ENCODE results near the gene DPCD. TPM values are rescaled to one million over a fixed set of nuclear protein-coding genes. Genes with fewer than 3 reads are reported as not detected.

The DPCD gene
- total RNA-seq, 2 donors from 2014 or later: 32.0 to 40.3 TPM

DNA sequence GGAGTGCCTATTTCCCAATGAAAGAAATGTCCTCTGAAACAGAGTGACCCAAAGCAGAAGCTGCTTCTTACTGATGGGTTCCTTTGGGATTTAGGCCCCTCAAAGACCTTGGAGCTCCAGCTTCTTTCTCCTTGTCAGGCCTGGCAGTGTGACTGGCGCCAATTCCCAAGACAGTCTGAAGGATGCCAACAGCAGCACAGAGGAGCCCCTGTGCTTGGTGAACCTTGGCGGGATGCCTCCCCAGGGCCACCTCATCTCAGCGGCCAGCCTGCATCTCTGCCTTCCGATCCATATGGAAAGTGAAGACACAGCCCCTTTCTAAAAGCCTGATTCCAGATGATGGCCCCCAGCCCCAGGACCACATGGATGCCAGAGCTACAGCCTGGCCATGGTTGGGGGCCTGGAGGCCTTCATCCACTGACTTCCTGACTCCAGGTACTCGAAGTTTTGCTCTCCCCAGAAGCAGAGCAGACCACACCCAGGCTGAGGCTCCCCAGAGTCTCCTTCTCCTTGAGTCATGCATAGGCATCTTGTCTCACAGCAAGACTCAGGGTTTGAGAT lies 61.5 kb downstream of the DPCD start:
- Histone ChIP-seq H3K27ac (no peak overlapping the region), H3K9me3 (no peaks in the 10 kb centered on the region), H3K36me3 (peaks cover 12% of the 10 kb centered on the region), H3K4me3 (no peak overlapping the region), H3K27me3 (no peaks in the 10 kb centered on the region), H3K4me1 (peaks cover 0 to 11% of the 10 kb centered on the region in 2 donors)
- no peak for DNase-seq (ENCODE audit: low spot score)
- TF ChIP-seq, protein P1, sequence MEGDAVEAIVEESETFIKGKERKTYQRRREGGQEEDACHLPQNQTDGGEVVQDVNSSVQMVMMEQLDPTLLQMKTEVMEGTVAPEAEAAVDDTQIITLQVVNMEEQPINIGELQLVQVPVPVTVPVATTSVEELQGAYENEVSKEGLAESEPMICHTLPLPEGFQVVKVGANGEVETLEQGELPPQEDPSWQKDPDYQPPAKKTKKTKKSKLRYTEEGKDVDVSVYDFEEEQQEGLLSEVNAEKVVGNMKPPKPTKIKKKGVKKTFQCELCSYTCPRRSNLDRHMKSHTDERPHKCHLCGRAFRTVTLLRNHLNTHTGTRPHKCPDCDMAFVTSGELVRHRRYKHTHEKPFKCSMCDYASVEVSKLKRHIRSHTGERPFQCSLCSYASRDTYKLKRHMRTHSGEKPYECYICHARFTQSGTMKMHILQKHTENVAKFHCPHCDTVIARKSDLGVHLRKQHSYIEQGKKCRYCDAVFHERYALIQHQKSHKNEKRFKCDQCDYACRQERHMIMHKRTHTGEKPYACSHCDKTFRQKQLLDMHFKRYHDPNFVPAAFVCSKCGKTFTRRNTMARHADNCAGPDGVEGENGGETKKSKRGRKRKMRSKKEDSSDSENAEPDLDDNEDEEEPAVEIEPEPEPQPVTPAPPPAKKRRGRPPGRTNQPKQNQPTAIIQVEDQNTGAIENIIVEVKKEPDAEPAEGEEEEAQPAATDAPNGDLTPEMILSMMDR (IDR thresholded peaks at IDR 0.05): no peak

DNA sequence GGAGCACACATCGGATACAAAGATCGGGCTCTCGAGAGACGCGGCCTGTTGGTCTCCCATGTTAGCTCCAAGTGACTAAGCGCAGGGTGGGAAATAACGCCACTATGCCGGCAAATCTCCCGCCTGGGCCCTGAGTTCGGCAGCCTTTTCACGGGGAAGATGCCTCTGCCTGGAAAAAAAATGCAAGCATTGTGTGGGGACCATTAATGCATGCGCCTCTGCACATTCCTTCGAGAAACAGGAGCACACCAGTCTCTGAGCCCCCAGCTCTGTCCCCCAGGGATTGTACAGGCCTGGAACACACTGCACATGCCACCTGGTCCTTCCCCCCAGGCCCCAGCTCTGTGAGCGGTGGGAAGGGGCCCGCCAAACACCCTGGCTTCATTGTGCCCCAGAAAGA lies 62.7 kb downstream of the DPCD start:
- H3K27ac ChIP-seq: no peak overlapping the region
- H3K4me1 ChIP-seq: peaks cover 0 to 8% of the 10 kb centered on the region in 2 donors
- H3K36me3 ChIP-seq: peaks cover 20% of the 10 kb centered on the region
- H3K4me3 ChIP-seq: no peak overlapping the region
- no peaks in the 10 kb centered on the region for H3K9me3 ChIP-seq
- H3K27me3 ChIP-seq: no peaks in the 10 kb centered on the region
- DNase-seq (ENCODE audit: low spot score): no peak
- TF ChIP-seq, protein P1 (IDR thresholded peaks at IDR 0.05): no peak

DNA sequence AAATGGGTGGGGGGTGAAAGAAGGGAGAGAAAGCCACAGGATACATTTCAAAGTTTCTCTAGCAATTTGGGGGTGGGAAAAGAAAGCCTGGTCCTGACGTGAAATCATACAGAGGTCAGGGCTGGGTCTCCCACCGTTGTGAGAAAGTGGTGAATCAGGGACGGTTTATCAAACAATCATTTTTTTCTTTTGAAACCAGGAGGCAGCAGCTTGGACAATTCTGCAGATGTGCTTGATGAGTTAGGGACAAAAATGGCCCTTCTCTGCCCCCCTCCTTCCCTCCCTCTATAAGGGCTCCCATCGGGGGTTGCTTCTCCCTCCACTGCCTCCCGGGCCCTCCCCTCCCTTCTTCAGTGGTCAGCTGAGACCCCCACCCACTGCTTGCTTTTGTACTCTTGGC lies 63.2 kb downstream of the DPCD start:
- Histone ChIP-seq H3K4me3 (no peak overlapping the region), H3K9me3 (no peaks in the 10 kb centered on the region), H3K36me3 (peaks cover 25% of the 10 kb centered on the region), H3K4me1 (peaks cover 0 to 4% of the 10 kb centered on the region in 2 donors), H3K27ac (no peak overlapping the region), H3K27me3 (no peaks in the 10 kb centered on the region)
- TF ChIP-seq, protein P1 (IDR thresholded peaks at IDR 0.05): no peak
- DNase-seq (ENCODE audit: low spot score): no peak

DNA sequence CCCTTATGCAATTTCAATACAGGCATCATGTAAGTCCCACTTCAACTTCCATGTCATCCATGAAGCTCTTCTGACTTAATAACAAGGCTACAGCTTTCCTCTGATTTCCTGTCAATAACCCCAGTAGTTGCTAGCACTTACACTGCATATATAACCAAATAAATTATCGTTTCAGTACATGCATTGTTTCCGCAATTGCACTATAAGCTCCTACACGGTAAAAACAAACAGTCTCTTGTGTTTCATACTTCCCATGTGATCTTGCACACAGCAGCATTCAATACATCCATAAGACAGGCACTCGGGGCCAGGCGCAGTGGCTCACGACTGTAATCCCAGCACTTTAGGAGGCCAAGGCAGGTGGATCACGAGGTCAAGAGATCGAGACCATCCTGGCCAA lies 65.4 kb downstream of the DPCD start:
- TF ChIP-seq, protein P1 (IDR thresholded peaks at IDR 0.05): no peak
- no peaks in the 10 kb centered on the region for H3K9me3 ChIP-seq
- no peak overlapping the region for H3K27ac ChIP-seq
- no peak for DNase-seq (ENCODE audit: low spot score)
- no peak overlapping the region for H3K4me3 ChIP-seq
- H3K36me3 ChIP-seq: peaks cover 35% of the 10 kb centered on the region
- no peaks in the 10 kb centered on the region for H3K27me3 ChIP-seq
- H3K4me1 ChIP-seq: no peaks in the 10 kb centered on the region

DNA sequence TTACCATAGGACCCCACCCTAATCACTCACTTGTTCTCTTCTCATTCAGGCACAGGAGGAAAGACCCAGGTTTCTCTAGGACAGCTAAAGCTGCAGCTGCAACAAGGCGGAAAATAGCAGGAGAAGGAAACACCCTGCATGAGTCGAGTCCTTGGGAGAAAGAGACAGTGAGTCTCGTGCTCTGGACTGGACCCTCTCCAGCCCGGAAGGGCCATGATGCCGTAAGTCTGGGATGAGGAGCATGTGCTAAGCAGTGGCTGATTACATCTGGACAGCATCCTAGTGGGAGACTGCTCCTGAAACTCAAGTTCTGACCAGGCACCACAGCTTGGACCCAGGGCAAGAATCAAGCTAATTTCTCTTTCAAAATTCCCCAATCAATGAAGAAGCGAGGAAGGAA lies 67.4 kb downstream of the DPCD start:
- Histone ChIP-seq H3K27me3 (no peaks in the 10 kb centered on the region), H3K4me3 (no peak overlapping the region), H3K36me3 (peaks cover 48% of the 10 kb centered on the region), H3K9me3 (no peaks in the 10 kb centered on the region), H3K27ac (no peak overlapping the region), H3K4me1 (no peaks in the 10 kb centered on the region)
- TF ChIP-seq, protein P1 (IDR thresholded peaks at IDR 0.05): no peak
- DNase-seq (ENCODE audit: low spot score): no peak

DNA sequence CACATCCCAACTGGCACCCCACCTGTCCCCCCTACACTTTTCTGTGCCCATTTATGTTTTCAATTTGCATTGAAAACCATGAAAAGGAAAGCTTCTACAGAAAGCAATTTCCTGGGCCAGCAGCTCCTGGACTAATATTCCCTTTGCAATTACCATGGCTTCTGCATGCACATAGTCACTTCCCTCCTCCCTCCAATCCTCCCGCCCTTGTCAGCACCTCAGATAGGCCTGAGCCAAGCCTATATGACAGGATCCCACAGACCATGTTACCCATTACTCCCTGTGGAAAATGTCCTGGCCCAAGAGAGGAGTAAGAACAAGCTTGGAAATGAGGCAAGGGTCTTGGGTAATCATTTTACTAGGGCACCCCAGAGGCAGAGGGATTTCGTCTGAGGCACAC lies 68.8 kb downstream of the DPCD start:
- H3K27ac ChIP-seq: no peak overlapping the region
- no peaks in the 10 kb centered on the region for H3K9me3 ChIP-seq
- H3K4me3 ChIP-seq: no peak overlapping the region
- H3K4me1 ChIP-seq: no peaks in the 10 kb centered on the region
- DNase-seq (ENCODE audit: low spot score): no peak
- H3K36me3 ChIP-seq: peaks cover 49% of the 10 kb centered on the region
- no peaks in the 10 kb centered on the region for H3K27me3 ChIP-seq
- TF ChIP-seq, protein P1 (IDR thresholded peaks at IDR 0.05): no peak

Measured in right atrium auricular region (tissue), 2 donors.